ENCODE measurements around the gene P4HA2.

DNA sequence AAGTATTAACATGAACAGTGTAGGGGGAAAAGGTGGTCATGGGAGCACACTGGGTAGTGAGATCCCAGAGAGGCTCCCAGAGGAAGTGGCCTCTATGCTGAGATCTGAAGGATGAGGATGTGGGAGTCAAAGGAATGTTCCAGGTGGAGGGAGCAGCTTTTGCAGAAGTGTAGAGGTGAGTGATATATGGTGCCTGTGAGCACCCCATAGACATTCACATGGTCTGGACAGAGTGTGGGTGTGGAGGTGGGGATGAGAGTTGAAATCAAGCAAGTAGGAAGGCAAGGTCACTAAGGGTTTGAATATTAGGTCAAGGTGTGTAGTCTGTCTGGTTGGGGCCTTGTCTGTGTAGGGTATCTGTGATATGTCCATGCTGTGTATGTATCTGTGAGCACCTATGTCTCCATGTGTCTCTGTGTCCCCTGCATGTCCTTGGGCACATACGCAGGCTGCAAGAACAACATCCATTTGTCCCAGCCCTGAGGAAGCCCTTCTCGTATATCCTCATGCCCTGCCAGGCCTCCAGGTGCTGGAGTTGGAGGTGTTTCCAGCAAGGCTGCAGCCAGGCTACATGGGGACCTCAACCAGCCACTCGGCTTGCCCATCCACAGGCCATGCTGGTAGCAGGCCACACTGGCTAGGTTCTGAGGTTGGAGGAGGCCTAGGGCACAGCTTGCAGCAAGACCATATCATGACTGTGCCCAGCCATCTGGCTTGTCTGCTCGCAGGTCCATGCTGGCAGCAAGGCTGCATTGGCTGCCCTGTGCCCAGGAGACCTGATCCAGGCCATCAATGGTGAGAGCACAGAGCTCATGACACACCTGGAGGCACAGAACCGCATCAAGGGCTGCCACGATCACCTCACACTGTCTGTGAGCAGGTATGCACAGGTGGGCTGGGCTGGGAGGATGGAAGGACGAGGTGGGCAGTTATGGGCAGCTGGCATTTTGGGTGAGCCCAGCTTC lies 34.5 kb upstream of the P4HA2 start:
- TF ChIP-seq, protein P1, sequence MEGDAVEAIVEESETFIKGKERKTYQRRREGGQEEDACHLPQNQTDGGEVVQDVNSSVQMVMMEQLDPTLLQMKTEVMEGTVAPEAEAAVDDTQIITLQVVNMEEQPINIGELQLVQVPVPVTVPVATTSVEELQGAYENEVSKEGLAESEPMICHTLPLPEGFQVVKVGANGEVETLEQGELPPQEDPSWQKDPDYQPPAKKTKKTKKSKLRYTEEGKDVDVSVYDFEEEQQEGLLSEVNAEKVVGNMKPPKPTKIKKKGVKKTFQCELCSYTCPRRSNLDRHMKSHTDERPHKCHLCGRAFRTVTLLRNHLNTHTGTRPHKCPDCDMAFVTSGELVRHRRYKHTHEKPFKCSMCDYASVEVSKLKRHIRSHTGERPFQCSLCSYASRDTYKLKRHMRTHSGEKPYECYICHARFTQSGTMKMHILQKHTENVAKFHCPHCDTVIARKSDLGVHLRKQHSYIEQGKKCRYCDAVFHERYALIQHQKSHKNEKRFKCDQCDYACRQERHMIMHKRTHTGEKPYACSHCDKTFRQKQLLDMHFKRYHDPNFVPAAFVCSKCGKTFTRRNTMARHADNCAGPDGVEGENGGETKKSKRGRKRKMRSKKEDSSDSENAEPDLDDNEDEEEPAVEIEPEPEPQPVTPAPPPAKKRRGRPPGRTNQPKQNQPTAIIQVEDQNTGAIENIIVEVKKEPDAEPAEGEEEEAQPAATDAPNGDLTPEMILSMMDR (conservative IDR thresholded peaks at IDR 0.05; ENCODE audit: low read depth, low read length): no peak
- TF ChIP-seq EZH2 (IDR thresholded peaks at IDR 0.05; ENCODE audit: low read length, unreplicated experiment) (no peak), EZH2phosphoT487 (IDR thresholded peaks at IDR 0.05; ENCODE audit: borderline replicate concordance, low read length) (no peak)
